Fibroblast of skin of back (primary cell): Measurements from ENCODE around the gene NAP1L5.
A peak's percentile ranks its signal among the peaks of the same experiment; 100 is the strongest.

Source experiments
- DNase-seq: peaks from one replicate; pipeline ENCODE4 v3.0.0-alpha.2; 2013

Gene NAP1L5

GRCh38 chr4:88722276-88722780, 24.7 kb upstream of the NAP1L5 start:
- no peak for DNase-seq

DNA sequence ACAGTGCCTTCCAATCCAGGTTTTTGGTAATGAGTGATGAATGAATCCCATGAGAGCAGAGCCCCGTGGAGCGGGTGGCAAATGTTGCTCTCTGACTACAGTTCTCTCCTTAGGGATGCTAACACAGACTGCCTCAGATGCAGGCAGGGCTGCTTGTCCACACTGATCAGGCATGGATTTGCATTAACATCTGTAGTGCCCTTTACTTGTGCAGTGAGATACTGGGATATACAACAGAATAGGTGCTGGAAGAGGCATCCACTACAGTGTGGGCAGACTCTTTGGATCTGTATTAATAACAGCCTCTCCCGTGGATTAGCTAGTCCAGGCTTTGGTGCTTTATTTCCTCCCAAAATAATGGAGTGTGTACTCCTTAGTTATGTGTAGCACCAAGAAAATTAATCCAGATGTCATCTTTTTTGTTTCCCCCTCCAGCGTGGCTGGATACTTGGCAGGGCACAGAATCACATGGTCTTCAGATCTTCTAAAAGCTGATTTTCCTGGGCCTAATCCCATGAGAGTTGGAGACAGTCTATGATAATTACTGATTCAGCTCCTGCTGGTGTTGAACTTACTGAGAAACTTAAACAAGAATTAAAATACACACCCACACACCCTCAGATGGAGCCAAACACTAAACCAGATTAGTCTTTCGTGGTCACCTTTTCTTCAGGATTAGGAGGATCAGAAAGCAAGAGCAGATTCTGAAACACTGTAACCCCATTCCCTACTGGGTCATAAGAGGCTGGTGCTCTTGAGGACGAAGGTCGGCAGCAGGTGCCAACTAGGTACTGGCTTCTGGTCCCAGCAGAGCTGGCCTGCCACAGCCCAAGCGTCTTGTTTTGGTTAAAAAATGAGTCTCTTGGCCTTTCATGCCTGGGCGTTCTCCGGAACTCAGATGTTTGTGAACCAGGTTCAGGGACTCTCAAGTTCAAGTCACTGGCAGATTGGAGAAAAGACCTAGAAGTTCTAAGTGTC, 23.1 kb upstream of the NAP1L5 start:
- DNase-seq = no peak

DNA sequence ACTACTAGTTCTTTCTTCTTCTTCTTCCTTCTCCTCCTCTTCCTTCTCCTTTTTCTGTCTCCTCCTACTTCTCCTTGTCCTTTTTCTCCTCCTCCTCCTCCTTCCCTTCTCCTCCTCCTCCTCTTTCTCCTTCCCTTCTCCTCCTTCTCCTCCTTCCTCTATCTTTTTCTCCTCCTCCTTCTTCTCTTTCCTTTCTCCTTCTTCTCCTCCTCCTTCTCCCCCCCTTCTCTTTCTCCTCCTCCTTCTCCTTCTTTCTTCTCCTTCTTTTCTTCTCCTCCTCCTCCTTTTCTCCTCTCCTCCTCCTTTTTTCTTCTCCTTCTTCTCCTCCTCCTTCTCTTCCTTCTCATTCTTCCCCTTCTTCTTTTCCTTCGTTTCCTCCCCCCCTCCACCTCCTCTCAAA, 21.8 kb upstream of the NAP1L5 start:
- no peak for DNase-seq

GRCh38 chr4:88718098-88718497, 20.5 kb upstream of the NAP1L5 start:
- DNase-seq = no peak

- no peak for DNase-seq
Observed at GRCh38 chr4:88713782-88714181, 16.2 kb upstream of the NAP1L5 start.

DNA sequence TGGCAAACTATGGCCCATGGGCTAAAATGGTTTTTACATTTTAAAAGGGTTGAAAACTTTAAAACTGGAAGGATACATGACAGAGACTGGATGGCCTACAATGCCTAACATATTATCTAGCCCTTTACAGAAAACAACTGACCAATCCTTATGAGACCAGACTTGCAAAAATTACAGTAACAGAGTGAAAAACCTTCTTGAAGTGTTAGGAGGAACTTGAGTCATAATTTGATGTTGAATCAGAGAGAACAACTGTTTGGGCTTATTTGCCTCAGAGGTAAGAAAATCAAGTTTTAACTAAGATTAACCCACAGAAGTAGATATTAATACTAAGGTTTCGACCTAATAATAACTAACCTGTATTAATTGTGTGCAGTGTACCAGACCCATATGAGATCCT, 12.4 kb upstream of the NAP1L5 start:
- DNase-seq = no peak

DNA sequence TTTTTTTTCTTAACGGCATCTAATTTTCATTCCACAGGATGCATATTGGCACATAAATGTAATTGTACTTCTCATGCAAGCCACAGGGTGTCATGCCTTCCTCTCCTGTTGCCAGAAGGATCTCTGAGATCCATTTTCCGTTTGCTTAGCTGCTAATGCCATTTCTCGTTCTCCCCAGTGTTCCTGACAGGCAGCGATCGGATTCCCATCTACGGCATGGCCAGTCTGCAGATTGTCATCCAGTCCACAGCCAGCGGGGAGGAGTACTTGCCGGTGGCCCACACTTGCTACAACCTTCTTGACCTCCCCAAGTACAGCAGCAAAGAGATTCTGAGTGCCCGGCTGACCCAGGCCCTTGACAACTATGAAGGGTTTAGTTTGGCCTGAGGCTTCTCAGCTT, 8.9 kb upstream of the NAP1L5 start:
- DNase-seq = peak; percentile 70

GRCh38 chr4:88705805-88706492, 8.3 kb upstream of the NAP1L5 start:
- peak; percentile 59 for DNase-seq

GRCh38 chr4:88705223-88705622, 7.6 kb upstream of the NAP1L5 start:
- DNase-seq = no peak

DNA sequence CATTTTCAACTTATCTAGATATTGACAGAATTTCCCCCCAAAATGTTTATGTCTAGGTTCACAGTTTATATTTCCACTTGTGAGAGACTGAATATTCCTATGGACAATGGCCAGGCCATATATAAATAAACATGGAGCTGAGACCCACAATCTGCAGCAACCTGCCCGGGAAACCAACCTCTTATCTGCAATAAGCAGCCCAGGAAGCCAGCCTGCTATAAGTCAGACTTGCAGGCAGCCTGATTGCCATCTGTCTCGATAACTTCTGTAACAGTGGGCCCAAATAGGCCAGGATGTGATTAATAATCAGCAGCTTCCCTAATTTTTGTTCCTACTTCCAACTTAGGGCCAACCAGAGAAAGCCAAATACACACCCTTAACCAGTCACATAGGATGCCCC, 5.2 kb upstream of the NAP1L5 start:
- no peak for DNase-seq

DNA sequence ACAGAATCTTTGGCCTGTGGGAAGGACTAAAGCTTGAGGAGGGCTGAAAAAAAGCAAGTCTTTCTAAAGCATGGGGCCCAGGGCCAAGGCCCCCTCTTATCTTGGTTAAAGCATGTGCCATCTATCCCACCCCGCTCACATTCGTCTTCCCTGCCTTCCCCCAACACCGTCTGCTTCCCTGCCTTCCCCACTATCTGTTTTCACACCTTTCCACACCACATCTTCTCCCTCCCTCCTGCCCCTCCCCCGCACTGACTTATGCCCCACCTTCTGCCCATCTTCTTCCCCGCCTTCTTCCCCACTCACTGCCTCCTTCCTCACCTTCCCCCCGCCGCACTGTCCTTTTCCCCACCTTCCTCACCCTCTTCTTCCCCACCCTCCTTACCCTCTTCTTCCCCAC, 890 bp upstream of the NAP1L5 start:
- DNase-seq = no peak

GRCh38 chr4:88697141-88697540, 488 bp downstream of the NAP1L5 start:
- peak; percentile 20 for DNase-seq

DNA sequence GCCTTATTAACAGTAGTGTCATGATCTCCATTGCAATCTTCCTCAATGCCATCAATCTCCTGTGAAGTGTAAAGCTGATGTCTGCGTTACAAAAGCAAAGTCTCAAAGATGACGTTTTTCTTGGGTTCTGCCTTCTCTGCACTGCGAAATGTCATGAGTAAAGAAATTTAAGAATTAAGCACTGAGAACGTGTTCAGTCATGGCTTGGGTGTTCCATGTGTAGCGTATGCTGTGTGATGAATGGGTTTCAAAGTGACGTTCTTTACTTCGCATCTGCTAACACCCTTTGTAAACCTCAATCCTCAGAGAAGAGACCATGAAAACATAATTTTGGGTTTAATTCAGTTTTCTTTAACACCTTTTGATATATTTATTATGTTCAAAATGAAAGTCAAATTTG, 999 bp downstream of the NAP1L5 start:
- no peak for DNase-seq

DNA sequence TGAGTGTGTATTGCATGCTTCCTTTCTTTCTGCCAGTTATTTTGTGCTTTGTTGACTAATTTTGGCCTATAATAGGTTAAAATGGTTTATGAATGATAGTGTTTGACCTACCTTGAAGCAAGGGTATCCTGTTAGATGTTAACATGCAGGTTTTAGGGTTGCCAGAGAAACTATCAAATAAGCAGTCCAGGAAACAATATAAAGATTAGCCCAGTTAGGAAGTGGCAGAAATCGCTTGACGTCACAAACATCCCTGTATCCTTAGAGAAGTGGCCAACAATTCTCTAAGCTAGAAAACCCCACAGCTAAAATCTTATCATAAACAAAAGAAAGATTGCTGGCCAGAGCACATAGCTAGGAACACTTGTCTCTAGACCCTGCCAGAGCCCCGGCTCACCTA, 3.8 kb downstream of the NAP1L5 start:
- DNase-seq = no peak

DNA sequence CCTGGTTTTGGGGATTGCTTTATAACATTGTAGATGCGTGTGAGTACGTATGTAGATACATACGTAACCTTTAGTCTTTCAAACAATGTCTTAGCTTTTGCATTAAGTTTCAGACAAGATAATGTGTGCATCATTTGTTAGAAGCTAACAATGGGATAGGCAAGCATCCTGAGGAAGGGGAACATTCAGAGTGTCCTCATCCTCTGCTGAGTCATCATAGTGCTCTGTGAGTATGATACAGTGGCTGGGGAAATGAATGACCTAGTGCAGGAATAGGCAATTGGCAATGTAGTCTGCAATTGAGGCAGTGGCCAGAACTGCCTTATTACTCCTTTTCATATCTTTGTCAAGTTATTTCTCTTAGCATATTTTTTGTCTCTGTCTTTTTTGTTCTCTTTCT, 7.3 kb downstream of the NAP1L5 start:
- peak; percentile 33 for DNase-seq

DNA sequence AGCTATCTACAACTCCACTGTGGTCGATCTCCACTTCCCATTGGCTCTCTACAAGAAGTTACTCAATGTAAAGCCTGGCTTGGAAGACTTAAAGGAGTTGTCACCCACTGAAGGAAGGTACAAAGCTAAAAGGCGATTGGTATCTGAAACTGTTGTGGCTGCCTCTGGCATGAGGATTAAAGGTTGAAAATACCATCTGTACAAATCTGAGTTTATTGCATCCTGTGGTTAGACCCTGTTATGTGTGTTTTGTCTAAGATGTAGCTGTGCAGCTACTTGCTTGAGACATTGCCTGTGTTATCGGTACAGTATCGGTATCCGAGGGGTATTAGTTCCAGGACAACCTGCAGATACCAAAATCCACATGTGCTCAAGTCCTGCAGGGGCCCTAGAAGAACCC, 16.4 kb downstream of the NAP1L5 start:
- no peak for DNase-seq

DNA sequence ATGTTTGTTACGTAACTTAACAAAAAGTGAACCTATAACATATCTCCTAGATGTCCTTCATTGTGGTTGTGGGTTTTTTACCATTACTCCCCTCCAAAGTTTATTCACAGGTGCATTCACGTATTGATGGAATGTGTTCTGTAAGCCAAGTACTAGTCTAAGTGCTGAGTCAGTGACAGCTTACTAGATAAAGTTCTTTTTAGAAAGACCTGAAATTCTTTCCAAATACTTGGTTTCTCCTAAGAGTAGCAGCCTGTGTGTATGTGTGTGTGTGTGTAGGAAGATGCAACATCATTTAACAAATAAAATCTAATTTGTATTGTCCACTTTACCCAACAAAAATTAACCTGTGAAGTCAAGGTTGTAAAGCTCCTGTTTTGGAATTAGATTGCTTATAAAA, 22.1 kb downstream of the NAP1L5 start:
- no peak for DNase-seq

GRCh38 chr4:88674979-88675378, 22.6 kb downstream of the NAP1L5 start:
- peak; percentile 25 for DNase-seq

GRCh38 chr4:88674565-88674964, 23.1 kb downstream of the NAP1L5 start:
- DNase-seq = peak; percentile 34

DNA sequence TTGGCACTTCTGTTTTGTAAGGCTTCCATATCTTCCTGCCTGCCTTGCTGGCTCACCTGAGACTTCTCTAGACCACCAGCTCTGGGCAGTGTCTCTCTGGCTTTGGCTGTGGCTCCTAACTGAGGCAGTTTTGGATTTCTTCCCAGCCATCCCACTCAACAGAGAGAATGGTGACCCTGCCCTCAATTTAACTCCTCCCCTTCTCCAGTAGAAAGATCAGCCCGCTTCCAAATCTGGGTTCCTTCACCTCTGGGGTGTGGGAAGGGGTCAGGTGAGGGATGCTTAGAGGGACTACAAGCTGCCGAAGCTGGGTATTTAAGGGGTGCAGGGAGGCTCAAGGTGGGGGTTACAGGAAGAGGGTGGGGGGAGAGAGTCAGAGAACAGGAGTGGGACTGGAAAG, 23.7 kb downstream of the NAP1L5 start:
- no peak for DNase-seq

- peak; percentile 39 for DNase-seq
Observed at GRCh38 chr4:88672987-88673386, 24.6 kb downstream of the NAP1L5 start.

- peak; percentile 91 for DNase-seq
Observed at GRCh38 chr4:88661739-88662138, 35.9 kb downstream of the NAP1L5 start.

- peak; percentile 51 for DNase-seq
Observed at GRCh38 chr4:88660446-88661294, 37.0 kb downstream of the NAP1L5 start.
